Left cardiac atrium (tissue), 4 donors: ENCODE data around the gene GORAB. TPM values are rescaled to one million over a fixed set of nuclear protein-coding genes. Genes with fewer than 3 reads are reported as not detected.
A peak's percentile ranks its signal among the peaks of the same experiment; 100 is the strongest.

Experiments used
- ATAC-seq, 2 donors: fragments of 200-7000 bp; cut with Tn5 transposase; one replicate each; pipeline ENCODE4 v1.9.1; 2020; ENCODE audit warnings: mild to moderate bottlenecking in 2 of 2, moderate library complexity in 2 of 2
- DNase-seq: peaks from one replicate; pipeline ENCODE4 v3.0.0-alpha.2; 2020
- intact Hi-C, 2 donors: fragments of 100-400 bp; cut with DNase I; formaldehyde crosslinking; loops; one replicate each; pipeline versions ENCODE4 v1.14.1 to v1.15.1; 2022 to 2023
- total RNA-seq, 2 donors: library from RNA; stranded (reverse); fragmentation: NEBNext Ultra II Directional; extraction: Animal tissue kit (Norgen Biotek cat#: 25700); gene quantifications; one replicate each; pipeline ENCODE4 v1.2.1, GENCODE V29; 2021
- donor health status: DM: no; HTN: yes; CAD: no.
- donor health status: DM: no; HTN: yes; CAD: no; lungs with severe emphysema.
- donor health status: DM: yes; HTN: yes; CAD: no.
- donor health status: Dilated cardiomyopathy.

The GORAB gene
- total RNA-seq, 2 donors from 2014 or later: 7.0 to 8.3 TPM

DNA sequence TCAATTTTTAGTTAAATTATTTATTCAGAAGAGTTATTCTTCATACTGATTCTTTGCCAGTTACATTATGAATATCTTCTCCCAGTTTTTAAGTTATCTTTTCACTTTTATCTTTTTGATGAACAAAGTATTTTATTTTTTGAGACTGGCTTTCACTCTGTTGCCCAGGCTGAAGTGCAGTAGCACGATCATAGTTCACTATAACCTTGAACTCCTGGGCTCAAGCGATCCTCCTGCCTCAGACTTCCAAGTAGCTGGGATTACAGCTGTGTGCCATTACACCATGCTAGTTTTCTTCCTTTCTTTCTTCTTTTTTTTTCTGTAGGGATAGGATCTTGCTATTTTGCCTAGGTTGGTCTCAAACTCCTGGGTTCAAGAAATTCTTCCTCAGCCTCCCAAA lies 3.5 kb downstream of the GORAB start:
- DNase-seq (no peak), ATAC-seq (no peak)
- intact Hi-C loops: loop anchor here in 1 of 2 donors (10.0 kb wide), 1 partner anchor 129 kb away; the partner anchor contains the start of gene PRRX1

DNA sequence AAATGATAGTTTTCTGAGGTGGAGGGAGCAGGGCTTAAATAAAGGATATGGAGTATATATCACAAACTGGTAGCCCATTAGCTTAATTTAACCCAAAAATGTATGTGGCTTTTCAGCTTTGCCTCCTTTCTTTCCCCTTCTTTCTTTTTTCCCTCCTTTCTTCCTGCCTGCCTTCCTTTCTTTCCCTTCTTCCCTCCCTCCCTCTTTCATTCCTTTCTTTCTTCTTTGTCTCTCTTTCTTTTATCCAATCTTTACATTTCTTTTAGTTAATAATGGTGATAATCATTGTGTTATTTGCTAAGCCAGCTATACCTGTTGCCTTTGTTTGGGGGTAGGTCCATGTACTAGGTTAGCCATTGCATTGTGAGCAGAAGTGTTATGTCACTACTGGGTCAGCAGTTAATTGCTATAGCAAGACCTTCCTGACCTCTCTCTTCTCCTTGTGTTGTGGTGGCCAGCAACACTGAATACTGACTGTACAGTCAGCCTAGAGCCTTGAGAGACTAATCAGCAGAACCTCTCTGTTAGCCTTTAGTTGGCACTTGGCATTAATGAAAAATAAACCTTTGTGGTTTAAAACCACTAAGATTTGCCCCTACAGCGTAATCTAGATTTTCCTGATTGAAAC lies 5.1 kb downstream of the GORAB start:
- DNase-seq (no peak), ATAC-seq (peak; percentile 46 to 69)
- intact Hi-C loops: loop anchor here in 1 of 2 donors (2.0 to 10.0 kb wide), 2 partner anchors 128 to 462 kb away; partner anchors contain the start of genes KIFAP3 and PRRX1

DNA sequence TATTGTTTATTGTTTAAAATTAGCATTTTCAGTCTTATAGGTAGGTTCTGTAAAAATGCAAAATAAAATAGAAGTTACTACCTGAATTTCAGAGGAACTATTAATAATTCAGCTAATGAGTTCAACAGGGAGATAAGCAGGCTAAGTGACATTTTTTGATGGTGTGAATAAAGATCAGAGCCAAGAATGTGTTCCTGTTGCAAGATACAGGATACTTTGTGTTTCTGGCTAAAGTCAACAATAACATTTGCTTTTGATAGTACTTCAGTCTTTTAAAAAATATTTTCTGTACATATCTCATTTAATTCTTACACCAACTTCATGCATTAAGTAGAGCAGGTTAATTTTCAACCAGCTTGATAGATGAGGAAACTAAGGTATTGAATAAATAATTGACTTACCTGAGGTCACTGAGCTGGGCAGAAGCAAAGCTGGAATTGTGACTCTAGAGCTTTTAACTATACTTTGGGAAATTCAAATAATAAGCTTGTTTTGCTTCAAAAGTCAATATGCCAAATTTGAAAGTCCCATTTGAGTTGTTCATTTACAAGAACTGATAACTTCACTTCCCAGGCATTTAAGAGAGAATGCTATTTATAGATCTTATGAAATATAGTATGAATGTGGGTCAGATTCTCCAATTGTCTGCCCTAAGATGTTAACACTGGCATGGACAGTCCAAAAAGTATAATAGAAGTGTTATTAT lies 6.0 kb downstream of the GORAB start:
- DNase-seq: no peak
- peak; percentile 53 to 65 for ATAC-seq
- intact Hi-C loops: loop anchor here in 1 of 2 donors (2.0 to 10.0 kb wide), 2 partner anchors 127 to 463 kb away; partner anchors contain the start of genes KIFAP3 and PRRX1

DNA sequence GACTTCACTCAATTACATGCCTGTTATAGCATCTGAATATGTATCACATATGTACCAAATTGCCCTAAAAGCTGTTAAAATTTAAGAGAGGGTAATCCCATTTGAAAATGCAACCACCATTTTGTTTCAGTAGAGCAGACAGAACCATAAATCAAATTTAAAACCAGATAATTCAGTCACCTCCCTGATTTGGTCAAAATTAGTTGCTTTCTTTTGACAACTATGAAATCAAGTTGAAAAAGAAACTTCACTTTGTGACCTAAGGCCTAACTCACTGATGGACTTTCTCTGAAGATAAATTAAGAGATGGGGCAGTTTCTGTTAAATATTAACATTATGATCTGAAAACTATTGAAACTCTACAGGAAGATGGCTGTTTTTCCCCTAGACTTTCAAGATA lies 6.7 kb downstream of the GORAB start:
- DNase-seq: no peak
- ATAC-seq: no peak
- intact Hi-C loops: loop anchor here in 1 of 2 donors (10.0 kb wide), 1 partner anchor 126 kb away; the partner anchor contains the start of gene PRRX1

DNA sequence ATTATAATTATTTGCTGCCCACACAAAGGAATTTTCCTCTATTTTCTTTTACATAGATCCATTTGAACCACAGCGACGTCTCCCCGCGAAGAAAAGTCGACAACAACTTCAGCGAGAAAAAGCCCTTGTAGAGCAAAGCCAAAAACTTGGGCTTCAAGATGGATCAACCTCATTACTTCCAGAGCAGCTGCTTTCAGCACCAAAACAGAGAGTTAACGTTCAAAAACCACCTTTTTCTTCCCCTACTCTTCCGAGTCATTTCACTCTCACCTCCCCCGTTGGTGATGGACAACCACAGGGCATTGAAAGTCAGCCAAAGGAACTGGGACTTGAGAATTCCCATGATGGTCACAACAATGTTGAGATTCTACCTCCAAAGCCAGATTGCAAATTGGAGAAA lies 7.2 kb downstream of the GORAB start:
- ATAC-seq (no peak), DNase-seq (no peak)

DNA sequence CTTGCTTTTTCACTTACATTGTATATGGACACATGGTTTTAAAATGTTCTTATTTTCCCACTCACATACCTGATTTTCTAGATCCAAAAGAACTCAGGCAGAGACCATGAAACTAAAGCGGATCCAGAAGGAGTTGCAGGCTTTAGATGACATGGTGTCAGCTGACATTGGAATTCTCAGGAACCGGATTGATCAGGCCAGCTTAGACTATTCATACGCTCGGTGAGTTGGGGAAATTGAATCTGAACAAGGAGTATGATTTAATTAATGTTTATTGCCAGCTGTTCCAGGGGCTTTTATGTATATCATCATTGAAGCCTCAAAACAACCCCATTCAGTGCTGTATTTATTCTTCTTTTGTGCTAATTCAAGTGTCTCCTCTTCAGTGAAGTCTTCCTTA lies 12.7 kb downstream of the GORAB start:
- ATAC-seq: no peak
- intact Hi-C loops: no loop called here
- DNase-seq: no peak

More for the DNA sequence above, 7.2 kb downstream of the GORAB start:
- intact Hi-C loops: loop anchor here in 1 of 2 donors (10.0 kb wide), 1 partner anchor 126 kb away; the partner anchor contains the start of gene PRRX1

DNA sequence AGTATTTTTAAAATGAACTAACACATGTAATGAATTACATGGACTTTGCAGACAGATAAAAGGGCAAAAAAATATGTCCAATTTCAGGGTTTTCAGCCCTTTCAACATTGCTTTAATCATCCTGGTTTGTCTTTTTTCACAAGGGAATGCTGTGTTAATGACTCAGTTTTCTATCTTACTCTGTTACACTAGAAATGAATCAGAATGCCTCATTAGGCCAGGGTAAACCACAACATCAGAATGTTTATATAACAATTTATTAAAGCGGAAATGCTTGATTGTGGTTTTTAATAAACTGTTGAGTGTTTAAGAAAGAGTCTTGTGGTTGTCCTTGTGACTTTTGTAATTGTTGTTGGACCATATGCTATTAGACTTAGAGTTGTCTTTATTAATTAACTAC lies 13.5 kb downstream of the GORAB start:
- intact Hi-C loops: no loop called here
- ATAC-seq (peak in 1 of 2 donors; percentile 76), DNase-seq (no peak)

DNA sequence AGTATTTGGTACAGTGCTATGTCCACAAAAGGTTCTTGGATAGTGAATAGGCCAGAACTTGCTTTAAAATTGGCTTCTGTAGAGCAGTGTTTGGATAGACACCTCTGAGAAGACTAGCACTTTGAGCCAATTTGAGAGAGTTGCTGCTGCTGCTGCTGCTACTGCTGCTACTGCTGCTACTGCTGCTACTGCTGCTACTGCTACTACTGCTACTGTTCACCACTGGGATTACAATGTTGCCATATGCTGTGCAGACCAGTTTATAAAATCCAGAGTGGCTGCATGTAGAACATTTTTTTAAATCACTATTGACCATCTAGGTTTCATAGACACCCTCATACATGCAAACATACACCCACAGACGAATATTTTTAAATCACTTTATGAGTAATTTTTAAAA lies 15.3 kb downstream of the GORAB start:
- intact Hi-C loops: no loop called here
- DNase-seq (no peak), ATAC-seq (no peak)

DNA sequence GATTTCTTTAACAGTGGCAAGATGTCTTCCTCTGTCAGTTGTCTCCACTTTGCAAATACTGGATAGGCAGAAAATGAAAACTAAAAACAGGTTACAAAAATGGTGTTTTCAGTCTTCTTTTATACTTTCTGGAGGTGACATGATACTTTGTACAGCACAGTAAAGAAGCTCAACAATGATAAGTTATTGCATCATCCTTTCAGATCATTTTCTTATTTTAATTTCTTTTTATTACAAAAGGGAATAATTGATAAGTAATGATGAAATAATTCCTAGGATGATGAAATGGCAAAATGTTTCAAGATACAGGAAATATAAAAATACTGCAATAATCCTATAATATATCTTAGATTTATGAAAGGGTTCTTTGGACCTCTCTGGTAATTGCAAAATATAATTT lies 16.5 kb downstream of the GORAB start:
- intact Hi-C loops: no loop called here
- ATAC-seq: no peak

DNA sequence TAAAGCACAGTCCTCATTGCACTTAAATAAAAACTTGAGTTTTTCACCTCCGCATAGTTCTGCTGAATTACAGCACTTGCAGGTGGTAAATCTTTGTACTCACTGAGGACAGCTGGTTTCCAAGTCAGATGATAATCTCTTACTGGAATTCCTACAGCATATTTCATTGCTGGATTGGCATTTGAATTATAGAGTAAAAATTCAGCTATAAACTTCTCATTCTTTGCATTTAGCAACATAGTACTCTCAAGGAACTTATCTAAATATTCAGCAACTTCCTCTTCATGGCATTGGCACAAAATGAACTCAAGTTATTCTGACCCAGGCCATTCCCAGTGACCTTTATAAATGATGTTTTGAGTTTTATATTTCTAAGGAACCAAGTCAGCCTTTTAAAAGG lies 23.4 kb downstream of the GORAB start:
- no peak for ATAC-seq
- DNase-seq: no peak
- intact Hi-C loops: no loop called here

More for the DNA sequence above, 16.5 kb downstream of the GORAB start:
- DNase-seq: no peak

DNA sequence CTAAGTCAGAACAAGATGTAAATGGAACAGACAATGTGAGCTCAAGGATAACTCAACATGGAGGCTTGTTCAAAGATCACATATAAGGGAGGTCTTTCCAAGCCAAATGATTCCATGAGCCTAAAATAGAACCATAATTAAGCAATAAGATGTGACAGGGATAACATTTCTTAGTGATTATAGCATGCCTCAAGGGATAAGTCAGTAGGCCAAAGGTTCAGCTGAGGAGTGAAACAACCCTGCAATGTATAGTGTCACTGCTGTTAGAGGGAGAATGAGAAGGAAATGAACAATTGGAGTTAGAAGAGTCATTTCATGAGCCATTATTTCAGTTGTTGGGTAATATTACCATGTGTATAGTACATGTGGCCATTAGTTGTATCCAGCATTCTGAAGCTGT lies 25.0 kb downstream of the GORAB start:
- DNase-seq (no peak), ATAC-seq (no peak)
- intact Hi-C loops: no loop called here

DNA sequence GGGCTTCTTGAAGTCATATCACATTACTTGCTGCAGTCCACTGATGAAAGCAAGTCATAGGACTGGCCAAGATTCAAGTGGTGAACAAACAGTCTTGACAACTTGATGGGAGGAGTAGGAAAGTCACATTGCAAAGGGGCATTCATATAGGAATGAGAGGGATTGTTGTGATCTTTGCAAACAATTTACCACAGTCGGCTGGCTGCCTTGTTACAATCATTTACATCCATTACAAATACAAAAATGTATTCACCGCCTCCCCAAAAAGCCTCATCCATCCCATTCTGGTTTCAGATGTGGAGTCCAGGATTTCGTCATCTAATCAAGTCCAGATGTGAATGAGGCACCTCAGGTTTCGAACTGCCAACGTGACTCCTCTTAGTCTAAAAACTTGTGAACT lies 26.8 kb downstream of the GORAB start:
- no peak for DNase-seq
- intact Hi-C loops: no loop called here
- no peak for ATAC-seq

DNA sequence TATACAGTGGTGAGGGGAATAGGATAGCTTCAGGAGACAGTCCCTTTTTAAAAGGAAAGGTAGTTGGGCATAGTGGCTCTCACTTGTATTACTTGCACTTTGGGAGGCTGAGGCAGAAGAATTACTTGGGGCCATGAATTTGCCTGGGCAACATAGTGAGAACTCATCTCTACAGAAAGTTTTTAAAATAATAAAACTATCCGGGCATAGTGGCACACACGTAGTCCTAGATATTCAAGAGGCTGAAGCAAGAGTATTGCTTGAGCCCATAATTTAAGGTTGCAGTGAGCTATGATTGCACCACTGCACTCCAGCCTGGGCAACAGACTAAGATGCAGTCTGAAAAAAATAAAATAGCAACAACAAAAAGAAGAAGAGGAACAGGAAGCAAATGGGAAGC lies 27.2 kb downstream of the GORAB start:
- intact Hi-C loops: no loop called here
- no peak for ATAC-seq
- DNase-seq: no peak

DNA sequence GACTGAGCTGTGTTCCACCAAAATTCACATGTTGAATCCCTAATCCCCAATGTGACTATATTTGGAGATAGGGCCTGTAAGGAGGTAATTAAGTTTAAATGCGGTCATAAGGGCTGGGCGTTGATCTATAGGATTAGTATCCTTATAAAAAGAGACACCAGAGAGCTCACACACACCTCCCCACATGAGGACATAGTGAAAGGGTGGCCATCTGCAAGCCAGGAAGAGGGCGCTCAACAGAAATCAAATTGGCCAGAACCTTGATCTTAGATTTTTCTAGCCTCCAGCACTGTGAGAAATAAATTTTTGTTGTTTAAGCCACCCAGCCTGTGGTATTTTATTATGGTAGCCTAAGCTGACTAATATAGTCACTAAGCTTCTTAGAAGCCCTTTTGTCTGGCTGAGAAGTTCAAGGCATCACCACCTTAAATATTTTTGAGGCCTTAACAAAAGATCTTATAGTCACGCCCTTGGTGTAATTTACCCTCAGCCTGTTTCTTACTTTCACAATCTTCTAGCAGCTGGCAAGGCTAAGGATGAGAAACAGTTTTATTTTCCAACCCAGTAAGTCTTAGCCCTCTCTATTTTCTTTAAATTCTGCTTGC lies 28.8 kb downstream of the GORAB start:
- ATAC-seq: no peak
- intact Hi-C loops: no loop called here
- no peak for DNase-seq

DNA sequence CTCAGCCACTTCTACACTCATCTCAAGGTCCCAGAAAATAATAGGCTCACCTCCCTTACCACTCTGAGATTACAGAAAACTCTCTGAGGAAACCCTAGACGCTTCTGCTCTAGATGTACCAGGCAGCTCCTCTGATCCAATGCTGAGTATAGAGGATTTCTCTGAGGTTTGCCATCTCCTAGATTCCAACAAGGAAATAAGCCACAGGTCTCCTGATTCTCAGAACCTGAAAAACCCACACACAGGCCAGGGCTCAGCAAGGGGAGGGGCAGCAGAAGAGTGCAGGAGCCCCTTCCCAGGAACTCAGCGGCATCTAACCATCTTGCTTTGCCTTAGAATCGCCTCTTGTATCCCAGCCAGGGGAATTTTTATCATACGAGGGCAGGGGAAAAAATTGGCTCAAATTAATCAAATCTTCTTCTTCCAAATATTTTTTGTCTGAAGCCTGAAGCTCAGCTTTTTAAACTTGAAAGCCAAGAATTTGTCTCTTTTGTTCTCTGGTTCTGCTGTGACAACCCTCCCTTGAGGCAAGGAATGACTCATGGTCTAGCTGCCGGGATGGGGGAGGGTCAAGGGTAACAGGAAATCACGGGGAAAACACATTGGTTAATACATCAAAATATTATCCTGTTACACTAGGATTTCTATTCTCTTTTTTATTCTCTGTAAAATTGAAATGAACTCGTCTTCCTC lies 30.8 kb downstream of the GORAB start:
- DNase-seq (peak; percentile 62), ATAC-seq (peak; percentile 93 to 94)
- intact Hi-C loops: no loop called here

DNA sequence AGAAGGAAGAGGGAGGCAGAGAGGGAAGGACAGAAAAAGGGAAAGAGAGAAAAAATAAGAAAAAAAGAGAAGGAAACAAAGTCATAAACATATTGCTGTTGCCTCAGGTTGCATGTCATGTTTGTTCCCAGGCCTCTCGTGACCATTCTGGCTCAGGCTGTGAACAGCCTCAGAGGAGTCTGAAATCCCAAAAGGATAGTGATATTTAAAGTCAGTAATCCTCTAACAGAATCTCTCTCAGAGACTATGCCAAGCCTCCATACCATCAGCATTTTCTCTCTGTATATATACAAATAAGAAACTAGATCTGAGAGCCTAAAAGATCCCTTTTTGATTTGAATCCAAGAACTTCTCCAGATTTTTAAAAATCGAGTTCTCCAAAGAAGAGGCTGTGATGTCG lies 35.2 kb downstream of the GORAB start:
- ATAC-seq (no peak), DNase-seq (no peak)
- intact Hi-C loops: no loop called here

DNA sequence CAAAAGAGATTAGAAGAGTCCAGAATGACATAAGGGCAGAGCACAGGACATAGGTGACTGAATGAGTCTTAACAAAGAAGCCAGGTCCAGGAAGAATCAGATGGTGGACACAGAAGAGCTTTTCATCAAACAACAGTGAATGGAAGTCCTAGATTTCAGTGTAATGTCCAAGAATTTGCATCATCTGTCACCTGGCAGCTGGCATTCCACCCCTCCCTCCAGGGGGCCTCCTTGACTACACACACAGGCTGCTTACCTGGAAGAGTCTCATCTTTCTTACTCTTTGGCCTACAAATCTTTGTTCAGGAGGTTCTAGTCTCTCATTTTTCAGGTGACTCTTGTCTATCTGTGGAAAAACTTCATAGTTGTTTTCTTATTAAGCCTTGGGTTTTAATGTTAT lies 36.2 kb downstream of the GORAB start:
- intact Hi-C loops: no loop called here
- DNase-seq: no peak
- no peak for ATAC-seq

DNA sequence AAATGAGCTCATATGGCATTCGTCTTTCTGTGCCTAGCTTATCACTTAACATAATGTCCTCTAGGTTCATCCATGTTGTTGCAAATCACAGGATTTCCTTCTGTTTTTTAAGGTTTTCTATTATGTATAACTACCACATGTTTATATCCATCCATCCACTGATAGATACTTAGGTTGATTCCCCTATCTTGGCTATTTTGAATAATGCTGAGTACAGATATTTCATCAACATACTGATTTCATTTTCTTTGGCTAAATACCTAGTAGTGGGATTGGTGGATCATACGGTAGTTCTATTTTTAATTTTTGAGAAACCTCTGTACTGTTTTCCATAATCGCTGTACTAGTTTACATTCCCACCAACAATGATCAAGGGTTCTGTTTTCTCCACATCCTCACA lies 45.0 kb downstream of the GORAB start:
- ATAC-seq: no peak

DNA sequence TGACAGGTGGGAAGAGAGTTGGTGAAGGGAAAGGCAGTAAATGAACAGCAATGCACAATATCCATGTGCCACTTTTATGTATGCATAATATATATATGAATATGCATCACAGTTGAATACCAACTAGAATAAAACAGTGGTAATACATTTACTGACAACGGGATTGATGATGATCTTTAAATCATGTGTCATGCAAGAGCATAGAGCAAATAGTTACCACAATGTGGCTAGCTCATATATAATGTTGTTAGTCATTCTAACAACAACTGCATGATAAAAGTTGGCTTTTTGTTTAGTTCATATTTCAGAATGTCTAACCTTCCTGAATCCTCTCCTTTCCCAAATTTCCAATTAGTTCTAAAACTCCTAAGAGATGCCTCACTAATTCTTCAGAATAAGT lies 46.4 kb downstream of the GORAB start:
- ATAC-seq (no peak), DNase-seq (no peak)
- intact Hi-C loops: no loop called here

More for the DNA sequence above, 45.0 kb downstream of the GORAB start:
- no peak for DNase-seq
- intact Hi-C loops: no loop called here
